H9 (cell line): ENCODE measurements around the gene ADIPOR1. TPM values are rescaled to one million over a fixed set of nuclear protein-coding genes. Genes with fewer than 3 reads are reported as not detected.
A peak's percentile ranks its signal among the peaks of the same experiment; 100 is the strongest.

Experiments used
- DNase-seq: peaks from one replicate; pipeline ENCODE4 v3.0.0-alpha.2; 2017
- H2AFZ ChIP-seq: one replicate; pipeline ENCODE4 v1.6.1; 2013; ENCODE audit warnings: mild to moderate bottlenecking, low read length, control low read depth, moderate library complexity
- H2AK5ac ChIP-seq: 2 replicates; pipeline ENCODE4 v1.6.1; 2013; ENCODE audit warnings: low read length, control low read depth, mixed read lengths; ENCODE audit not compliant: insufficient read length
- H2BK120ac ChIP-seq: one replicate; pipeline ENCODE4 v1.6.1; 2013; ENCODE audit warnings: low read depth, mild to moderate bottlenecking, low read length, control low read depth, inconsistent platforms; ENCODE audit not compliant: poor library complexity, severe bottlenecking
- H2BK12ac ChIP-seq: 2 replicates; pipeline ENCODE4 v1.6.1; 2013; ENCODE audit warnings: low read length, control low read depth, mixed read lengths, low read depth; ENCODE audit not compliant: insufficient read length
- H2BK15ac ChIP-seq: 2 replicates; pipeline ENCODE4 v1.6.1; 2013; ENCODE audit warnings: low read depth, low read length, control low read depth
- H2BK20ac ChIP-seq: one replicate; pipeline ENCODE4 v1.6.1; 2013; ENCODE audit warnings: low read depth, mild to moderate bottlenecking, low read length, control low read depth, inconsistent platforms; ENCODE audit not compliant: poor library complexity, severe bottlenecking
- H2BK5ac ChIP-seq: 2 replicates; pipeline ENCODE4 v1.6.1; 2013; ENCODE audit warnings: low read length, control low read depth, mixed read lengths; ENCODE audit not compliant: insufficient read length
- H3K14ac ChIP-seq: 2 replicates; pipeline ENCODE4 v1.6.1; 2013; ENCODE audit warnings: low read length, control low read depth; ENCODE audit not compliant: insufficient read depth
- H3K18ac ChIP-seq: 2 replicates; pipeline ENCODE4 v1.6.1; 2013; ENCODE audit warnings: low read depth, mild to moderate bottlenecking, mixed read lengths, low read length, control low read depth; ENCODE audit not compliant: insufficient read length
- H3K23ac ChIP-seq: 2 replicates; pipeline ENCODE4 v1.6.1; 2013; ENCODE audit warnings: low read length, control low read depth, mixed read lengths, low read depth; ENCODE audit not compliant: insufficient read length
- H3K23me2 ChIP-seq: 2 replicates; pipeline ENCODE4 v1.6.1; 2013; ENCODE audit warnings: low read depth, mild to moderate bottlenecking, mixed read lengths, low read length, control low read depth; ENCODE audit not compliant: insufficient read length, poor library complexity, severe bottlenecking
- H3K27ac ChIP-seq: 2 replicates; pipeline ENCODE4 v1.5.1; 2013; ENCODE audit warnings: low read length, control low read depth, mixed read lengths, low read depth; ENCODE audit not compliant: insufficient read length
- H3K27me3 ChIP-seq: 2 replicates; pipeline ENCODE4 v1.6.1; 2013; ENCODE audit warnings: low read length, control low read depth, inconsistent platforms; ENCODE audit not compliant: insufficient read depth
- H3K4ac ChIP-seq: 2 replicates; pipeline ENCODE4 v1.6.1; 2013; ENCODE audit warnings: low read depth, mild to moderate bottlenecking, control low read depth, inconsistent platforms, low read length, moderate library complexity
- H3K4me1 ChIP-seq: 2 replicates; pipeline ENCODE4 v1.6.1; 2013; ENCODE audit warnings: low read length, control low read depth, inconsistent platforms; ENCODE audit not compliant: insufficient read depth
- H3K4me2 ChIP-seq: 2 replicates; pipeline ENCODE4 v1.6.1; 2013; ENCODE audit warnings: low read length, control low read depth, mixed read lengths; ENCODE audit not compliant: insufficient read length, insufficient read depth
- H3K56ac ChIP-seq: 2 replicates; pipeline ENCODE4 v1.6.1; 2013; ENCODE audit warnings: low read depth, mild to moderate bottlenecking, mixed read lengths, low read length, control low read depth; ENCODE audit not compliant: insufficient read length
- H3K79me1 ChIP-seq: 2 replicates; pipeline ENCODE4 v1.6.1; 2013; ENCODE audit warnings: low read depth, mild to moderate bottlenecking, moderate library complexity, low read length, control low read depth, inconsistent platforms; ENCODE audit not compliant: insufficient read depth, poor library complexity, severe bottlenecking
- H3K79me2 ChIP-seq: 2 replicates; pipeline ENCODE4 v1.6.1; 2013; ENCODE audit warnings: low read length, control low read depth, inconsistent platforms; ENCODE audit not compliant: insufficient read depth
- H3K9ac ChIP-seq: 2 replicates; pipeline ENCODE4 v1.6.1; 2013; ENCODE audit warnings: low read length, control low read depth, mixed read lengths; ENCODE audit not compliant: insufficient read length; ENCODE audit errors: extremely low read depth
- H3K9me3 ChIP-seq: one replicate; pipeline ENCODE4 v1.6.1; 2013; ENCODE audit warnings: low read depth, low read length, inconsistent platforms; ENCODE audit not compliant: control insufficient read depth
- H3T11ph ChIP-seq: one replicate; pipeline ENCODE4 v1.6.1; 2013; ENCODE audit warnings: mild to moderate bottlenecking, low read length, control low read depth, inconsistent platforms
- H4K20me1 ChIP-seq: one replicate; pipeline ENCODE4 v1.6.1; 2013; ENCODE audit not compliant: control insufficient read depth, insufficient read length, insufficient read depth
- H4K5ac ChIP-seq: 2 replicates; pipeline ENCODE4 v1.6.1; 2013; ENCODE audit warnings: low read depth, mild to moderate bottlenecking, mixed read lengths, low read length, control low read depth; ENCODE audit not compliant: insufficient read length
- H4K8ac ChIP-seq: replicated peaks from 2 replicates; pipeline ENCODE4 v1.6.1; 2013; ENCODE audit warnings: low read length, control low read depth, mixed read lengths, low read depth; ENCODE audit not compliant: insufficient read length
- H4K91ac ChIP-seq: 2 replicates; pipeline ENCODE4 v1.6.1; 2013; ENCODE audit warnings: low read depth, mild to moderate bottlenecking, moderate library complexity, mixed read lengths, low read length, control low read depth; ENCODE audit not compliant: insufficient read length
- H3K27ac Mint-ChIP-seq, 3 experiments: 2 replicates in 2 of 3; 3 replicates in 1 of 3; pipeline ENCODE4 v1.8.0; 2020 to 2021; ENCODE audit warnings: mixed read lengths in 3 of 3, mild to moderate bottlenecking in 1 of 3, moderate library complexity in 1 of 3
- H3K27me3 Mint-ChIP-seq: 2 replicates; pipeline ENCODE4 v1.8.0; 2021; ENCODE audit warnings: low read depth, mild to moderate bottlenecking, moderate library complexity, mixed read lengths
- H3K36me3 Mint-ChIP-seq, 3 experiments: 2 replicates in 2 of 3; 3 replicates in 1 of 3; pipeline ENCODE4 v1.8.0; 2020 to 2021; ENCODE audit warnings: low read depth in 3 of 3, mixed read lengths in 3 of 3; ENCODE audit not compliant: insufficient read depth in 1 of 3
- H3K4me1 Mint-ChIP-seq, 2 experiments: 2 replicates each; pipeline ENCODE4 v1.8.0; 2020; ENCODE audit warnings: mixed read lengths in 2 of 2
- H3K4me3 Mint-ChIP-seq, 2 experiments: 2 replicates in 1 of 2; 3 replicates in 1 of 2; pipeline ENCODE4 v1.8.0; 2020 to 2021; ENCODE audit warnings: mild to moderate bottlenecking in 2 of 2, mixed read lengths in 2 of 2, moderate library complexity in 1 of 2
- H3K9me3 Mint-ChIP-seq, 2 experiments: 2 replicates in 1 of 2; 3 replicates in 1 of 2; pipeline ENCODE4 v1.8.0; 2020; ENCODE audit warnings: mild to moderate bottlenecking in 2 of 2, mixed read lengths in 2 of 2, moderate library complexity in 1 of 2
- CTCF ChIP-seq: fragments of 200-600 bp; sonication (generic); conservative IDR thresholded peaks from 3 replicates; pipeline ENCODE4 v1.8.0; 2021; ENCODE audit warnings: antibody characterized with exemption, mild to moderate bottlenecking
- WGBS: extraction: QIAGEN DNeasy Blood & Tissue Kit; methylation state at CpG from one replicate; pipeline ENCODE4 v1.1.7; 2013; ENCODE audit warnings: missing lambda C conversion rate, low lambda C conversion rate, mixed read lengths; ENCODE audit not compliant: insufficient read length; ENCODE audit errors: extremely low coverage; 5-methylcytosine and 5-hydroxymethylcytosine counted together
- total RNA-seq: library from RNA; stranded (reverse); gene quantifications from 2 replicates; pipeline ENCODE4 v1.2.1, GENCODE V29; 2021

ADIPOR1 gene
- total RNA-seq, 1 experiment from 2014 or later: 65.0 TPM

GRCh38 chr1:202964791-202965410 lies 6.8 kb upstream of the ADIPOR1 start:
- H4K20me1 ChIP-seq: no peaks in the 10 kb centered on the region
- H2AK5ac ChIP-seq: no peak overlapping the region
- no peak overlapping the region for H3K4ac ChIP-seq
- H4K5ac ChIP-seq: no peak overlapping the region
- Mint-ChIP-seq H3K9me3 (no peaks in the 10 kb centered on the region; a peak in 1 of 5 replicates), H3K36me3 (peaks cover 2 to 8% (median 5%) of the 10 kb centered on the region in 3 experiments; a peak in 3 of 7 replicates), H3K4me3 (peak overlapping the region; percentile 26 to 30; a peak in 3 of 5 replicates), H3K27ac (no peak overlapping the region), H3K27me3 (peaks cover 14% of the 10 kb centered on the region), H3K4me1 (peaks cover 16 to 19% of the 10 kb centered on the region in 2 experiments)
- no peak overlapping the region for H3K4me2 ChIP-seq
- no CpG with 5 or more reads among the region's 6 CpGs for WGBS
- H3K9ac ChIP-seq: no peak overlapping the region
- no peak overlapping the region for H3K18ac ChIP-seq
- no peak overlapping the region for H2BK120ac ChIP-seq
- TF ChIP-seq CTCF: no peak
- no peaks in the 10 kb centered on the region for H3K4me1 ChIP-seq
- no peaks in the 10 kb centered on the region for H3K27me3 ChIP-seq
- H3K27ac ChIP-seq: no peak overlapping the region
- H3K9me3 ChIP-seq: no peaks in the 10 kb centered on the region
- no peak overlapping the region for H2BK15ac ChIP-seq
- no peak overlapping the region for H2BK12ac ChIP-seq
- no peak overlapping the region for H3K23ac ChIP-seq
- no peak overlapping the region for H3K56ac ChIP-seq
- no peak overlapping the region for H3K14ac ChIP-seq
- H4K8ac ChIP-seq: no peak overlapping the region
- H3T11ph ChIP-seq: no peak overlapping the region
- no peaks in the 10 kb centered on the region for H3K79me1 ChIP-seq
- H2BK20ac ChIP-seq: no peak overlapping the region
- H4K91ac ChIP-seq: no peak overlapping the region
- no peak overlapping the region for H2AFZ ChIP-seq
- peaks cover 6% of the 10 kb centered on the region for H3K23me2 ChIP-seq
- no peak for DNase-seq
- no peak overlapping the region for H2BK5ac ChIP-seq
- H3K79me2 ChIP-seq: no peaks in the 10 kb centered on the region
